ENCODE data around the gene GSTM4.

DNA sequence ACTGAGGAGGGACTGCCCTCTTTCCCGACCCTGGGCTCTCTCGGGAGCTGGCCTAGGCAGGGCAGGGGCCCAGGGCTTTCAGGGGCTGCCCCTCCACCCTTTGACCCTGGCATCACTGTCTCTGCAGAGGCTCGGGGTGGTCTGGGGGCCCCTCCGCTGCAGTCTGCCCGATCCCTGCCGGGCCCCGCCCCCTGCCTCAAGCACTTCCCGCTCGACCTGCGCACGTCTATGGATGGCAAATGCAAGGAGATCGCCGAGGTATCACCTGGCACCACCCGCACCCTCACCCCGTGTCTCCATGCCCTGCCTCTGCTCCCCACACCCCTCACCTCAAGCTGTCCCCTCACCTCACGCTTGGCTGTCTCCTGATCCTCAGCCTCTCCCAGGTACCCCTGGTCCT lies 30.7 kb upstream of the GSTM4 start:
- TF ChIP-seq, protein P1, sequence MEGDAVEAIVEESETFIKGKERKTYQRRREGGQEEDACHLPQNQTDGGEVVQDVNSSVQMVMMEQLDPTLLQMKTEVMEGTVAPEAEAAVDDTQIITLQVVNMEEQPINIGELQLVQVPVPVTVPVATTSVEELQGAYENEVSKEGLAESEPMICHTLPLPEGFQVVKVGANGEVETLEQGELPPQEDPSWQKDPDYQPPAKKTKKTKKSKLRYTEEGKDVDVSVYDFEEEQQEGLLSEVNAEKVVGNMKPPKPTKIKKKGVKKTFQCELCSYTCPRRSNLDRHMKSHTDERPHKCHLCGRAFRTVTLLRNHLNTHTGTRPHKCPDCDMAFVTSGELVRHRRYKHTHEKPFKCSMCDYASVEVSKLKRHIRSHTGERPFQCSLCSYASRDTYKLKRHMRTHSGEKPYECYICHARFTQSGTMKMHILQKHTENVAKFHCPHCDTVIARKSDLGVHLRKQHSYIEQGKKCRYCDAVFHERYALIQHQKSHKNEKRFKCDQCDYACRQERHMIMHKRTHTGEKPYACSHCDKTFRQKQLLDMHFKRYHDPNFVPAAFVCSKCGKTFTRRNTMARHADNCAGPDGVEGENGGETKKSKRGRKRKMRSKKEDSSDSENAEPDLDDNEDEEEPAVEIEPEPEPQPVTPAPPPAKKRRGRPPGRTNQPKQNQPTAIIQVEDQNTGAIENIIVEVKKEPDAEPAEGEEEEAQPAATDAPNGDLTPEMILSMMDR (IDR thresholded peaks at IDR 0.05) = no peak
- no peak for TF ChIP-seq EP300 (IDR thresholded peaks at IDR 0.05)

Data from tibial nerve (tissue), 4 donors.